Cortex of kidney (tissue), 1 donor: ENCODE data around the gene TMEM167A.
A peak's percentile ranks its signal among the peaks of the same experiment; 100 is the strongest.

Experiments
- DNase-seq: peaks from one replicate; lab custom pipeline; 2025; lab: John Stamatoyannopoulos, UW

Gene TMEM167A

GRCh38 chr5:83076742-83077661, at the start of gene TMEM167A, which contains the start of gene XRCC4:
Gene TMEM167A (minus strand): TSS chr5:83077394. CDS start chr5:83077323, 71 bp downstream.
Gene XRCC4 (plus strand): TSS chr5:83077547. CDS start chr5:83104920, 27,373 bp downstream.
- DNase-seq, result peak; percentile 11

GRCh38 chr5:83126501-83126900, 49.3 kb upstream of the TMEM167A start:
- DNase-seq, result no peak

- DNase-seq, result no peak
These were observed 48.4 kb upstream of the TMEM167A start for GRCh38 chr5:83125560-83125959.

GRCh38 chr5:83124593-83124992, 47.4 kb upstream of the TMEM167A start:
- DNase-seq, result no peak

- DNase-seq, result no peak
These were observed 41.8 kb upstream of the TMEM167A start for GRCh38 chr5:83118976-83119375.

GRCh38 chr5:83118471-83118870, 41.3 kb upstream of the TMEM167A start:
- DNase-seq, result no peak

GRCh38 chr5:83115816-83116215, 38.6 kb upstream of the TMEM167A start:
- DNase-seq, result no peak

- DNase-seq, result no peak
These were observed 32.2 kb upstream of the TMEM167A start for GRCh38 chr5:83109380-83109779.

- no peak for DNase-seq
These were observed 30.7 kb upstream of the TMEM167A start for GRCh38 chr5:83107692-83108420.

- no peak for DNase-seq
These were observed 26.8 kb upstream of the TMEM167A start for GRCh38 chr5:83104021-83104420.

GRCh38 chr5:83102364-83102980, 25.3 kb upstream of the TMEM167A start:
- no peak for DNase-seq

- no peak for DNase-seq
These were observed 24.3 kb upstream of the TMEM167A start for GRCh38 chr5:83101514-83101913.

GRCh38 chr5:83099445-83099844, 22.3 kb upstream of the TMEM167A start:
- DNase-seq, result no peak

GRCh38 chr5:83099001-83099400, 21.8 kb upstream of the TMEM167A start:
- no peak for DNase-seq

- DNase-seq, result no peak
These were observed 20.6 kb upstream of the TMEM167A start for GRCh38 chr5:83097689-83098231.

- DNase-seq, result no peak
These were observed 19.6 kb upstream of the TMEM167A start for GRCh38 chr5:83096660-83097339.

GRCh38 chr5:83095957-83096539, 18.9 kb upstream of the TMEM167A start:
- no peak for DNase-seq

- DNase-seq, result no peak
These were observed 18.2 kb upstream of the TMEM167A start for GRCh38 chr5:83095163-83095956.

- DNase-seq, result no peak
These were observed 16.5 kb upstream of the TMEM167A start for GRCh38 chr5:83093692-83094091.

GRCh38 chr5:83092619-83093018, 15.4 kb upstream of the TMEM167A start:
- DNase-seq, result no peak
